H1 (cell line): ENCODE measurements around the gene HLA-DPA1. TPM values are rescaled to one million over a fixed set of nuclear protein-coding genes. Genes with fewer than 3 reads are reported as not detected.

Experiments used
- CTCF ChIA-PET: fragments of 300-600 bp; sonication (Branson Sonifier 250); formaldehyde crosslinking; loops from one replicate; lab custom pipeline; 2021; ENCODE audit not compliant: partially characterized antibody; lab: Charles Lee
- POLR2A ChIA-PET: fragments of 300-600 bp; sonication (Branson Sonifier 250); formaldehyde crosslinking; loops from one replicate; lab custom pipeline; 2021; ENCODE audit warnings: inconsistent platforms; ENCODE audit not compliant: partially characterized antibody; lab: Charles Lee
- DNase-seq, 2 experiments: peaks; one replicate each; pipeline versions ENCODE4 v3.0.0 to v3.0.0-alpha.2; 2010 to 2022; ENCODE audit warnings: low spot score in 2 of 2, low read depth in 1 of 2, mixed read lengths in 1 of 2
- FAIRE-seq: peaks from 2 replicates; lab custom pipeline; 2011; peaks lifted over from hg19 to GRCh38; lab: Jason Lieb, UNC
- H2AFZ ChIP-seq: 2 replicates; pipeline ENCODE4 v1.8.1; 2012; ENCODE audit warnings: low read length, inconsistent platforms
- H2AK5ac ChIP-seq: 2 replicates; pipeline ENCODE4 v1.6.1; 2013; ENCODE audit warnings: low read depth, low read length
- H2BK120ac ChIP-seq: replicated peaks from 2 replicates; pipeline ENCODE3; 2013; ENCODE audit warnings: low read depth, low read length, inconsistent platforms
- H2BK12ac ChIP-seq: 2 replicates; pipeline ENCODE4 v1.6.1; 2013; ENCODE audit warnings: low read depth, low read length
- H2BK15ac ChIP-seq: 2 replicates; pipeline ENCODE4 v1.6.1; 2013; ENCODE audit warnings: low read length
- H2BK20ac ChIP-seq: 2 replicates; pipeline ENCODE4 v1.6.1; 2013; ENCODE audit warnings: low read length
- H2BK5ac ChIP-seq: 2 replicates; pipeline ENCODE4 v1.6.1; 2013; ENCODE audit warnings: low read depth, low read length
- H3K14ac ChIP-seq: 2 replicates; pipeline ENCODE4 v1.6.1; 2013; ENCODE audit warnings: inconsistent platforms; ENCODE audit not compliant: insufficient read length
- H3K18ac ChIP-seq: 2 replicates; pipeline ENCODE4 v1.6.1; 2013; ENCODE audit warnings: low read length; ENCODE audit errors: extremely low read depth
- H3K23ac ChIP-seq: 2 replicates; pipeline ENCODE4 v1.6.1; 2013; ENCODE audit warnings: inconsistent platforms; ENCODE audit not compliant: insufficient read length
- H3K23me2 ChIP-seq: 2 replicates; pipeline ENCODE4 v1.6.1; 2013; ENCODE audit warnings: low read depth, low read length
- H3K27ac ChIP-seq: 2 replicates; pipeline ENCODE4 v1.6.1; 2011; ENCODE audit warnings: low read depth, low read length, inconsistent platforms
- H3K27me3 ChIP-seq, 4 experiments: replicated peaks in 1 of 4; 1 replicate in 1 of 4; 2 replicates in 3 of 4; pipeline versions ENCODE4 v1.6.1 to v1.8.1; 2011 to 2013; ENCODE audit warnings: low read length in 3 of 4, mild to moderate bottlenecking in 3 of 4, inconsistent platforms in 2 of 4, mixed read lengths in 2 of 4, moderate library complexity in 1 of 4; ENCODE audit not compliant: control insufficient read depth in 3 of 4, insufficient read depth in 3 of 4; ENCODE audit errors: extremely low read depth in 1 of 4
- H3K36me3 ChIP-seq, 4 experiments: 2 replicates each; pipeline versions ENCODE4 v1.6.1 to v1.8.1; 2011 to 2013; ENCODE audit warnings: mild to moderate bottlenecking in 4 of 4, low read length in 3 of 4, moderate library complexity in 2 of 4, control low read depth in 1 of 4, inconsistent platforms in 1 of 4; ENCODE audit not compliant: insufficient read depth in 4 of 4, control insufficient read depth in 2 of 4
- H3K4ac ChIP-seq: replicated peaks from 2 replicates; pipeline ENCODE3; 2013; ENCODE audit warnings: low read length, low read depth, mixed read lengths, inconsistent platforms; ENCODE audit not compliant: insufficient read length
- H3K4me1 ChIP-seq, 4 experiments: replicated peaks in 1 of 4; 1 replicate in 1 of 4; 2 replicates in 3 of 4; pipeline versions ENCODE4 v1.6.1 to v1.8.1; 2011 to 2013; ENCODE audit warnings: low read length in 3 of 4, inconsistent platforms in 2 of 4, mixed read lengths in 1 of 4; ENCODE audit not compliant: insufficient read depth in 4 of 4, control insufficient read depth in 3 of 4
- H3K4me2 ChIP-seq, 2 experiments: 2 replicates each; pipeline versions ENCODE4 v1.6.1 to v1.8.1; 2011 to 2013; ENCODE audit warnings: low read depth in 2 of 2, low read length in 2 of 2, control low read depth in 1 of 2, inconsistent platforms in 1 of 2, mild to moderate bottlenecking in 1 of 2; ENCODE audit not compliant: insufficient read depth in 1 of 2
- H3K4me3 ChIP-seq, 4 experiments: fragments of 200-600, 300-600 bp in 1 of 4; sonication (generic), shearing (Covaris generic), sonication (Bioruptor Twin) in 1 of 4; 2 replicates each; pipeline versions ENCODE4 v1.5.1 to v1.8.1; 2011 to 2016; ENCODE audit warnings: low read length in 4 of 4, low read depth in 3 of 4, control low read depth in 2 of 4, inconsistent platforms in 2 of 4, mild to moderate bottlenecking in 2 of 4, mixed read lengths in 1 of 4, moderate library complexity in 1 of 4; ENCODE audit not compliant: insufficient read depth in 2 of 4; ENCODE audit errors: extremely low read depth in 1 of 4
- H3K56ac ChIP-seq: replicated peaks from 2 replicates; pipeline ENCODE3; 2013; ENCODE audit warnings: low read depth, mild to moderate bottlenecking, mixed read lengths, low read length, inconsistent platforms; ENCODE audit not compliant: insufficient read length
- H3K79me1 ChIP-seq: 2 replicates; pipeline ENCODE4 v1.6.1; 2013; ENCODE audit warnings: low read depth, low read length, control low read depth
- H3K79me2 ChIP-seq, 2 experiments: 2 replicates each; pipeline versions ENCODE4 v1.6.1 to v1.8.1; 2012 to 2013; ENCODE audit warnings: low read length in 2 of 2, mild to moderate bottlenecking in 2 of 2, inconsistent platforms in 1 of 2; ENCODE audit not compliant: insufficient read depth in 2 of 2, control insufficient read depth in 1 of 2
- H3K9ac ChIP-seq, 4 experiments: replicated peaks in 1 of 4; 1 replicate in 1 of 4; 2 replicates in 3 of 4; pipeline versions ENCODE4 v1.6.1 to v1.8.1; 2011 to 2013; ENCODE audit warnings: low read depth in 3 of 4, low read length in 3 of 4, control low read depth in 2 of 4, mild to moderate bottlenecking in 2 of 4, moderate library complexity in 2 of 4, inconsistent platforms in 1 of 4; ENCODE audit errors: extremely low read depth in 1 of 4
- H3K9me3 ChIP-seq, 2 experiments: 2 replicates each; pipeline versions ENCODE4 v1.6.1 to v1.8.1; 2012 to 2013; ENCODE audit warnings: mild to moderate bottlenecking in 2 of 2, moderate library complexity in 2 of 2, control low read depth in 1 of 2, inconsistent platforms in 1 of 2, low read depth in 1 of 2, low read length in 1 of 2, mixed read lengths in 1 of 2; ENCODE audit not compliant: insufficient read depth in 2 of 2
- H4K20me1 ChIP-seq, 2 experiments: replicated peaks in 1 of 2; 2 replicates each; pipeline versions ENCODE3 to v1.8.1; 2011 to 2013; ENCODE audit warnings: inconsistent platforms in 2 of 2, low read length in 2 of 2, mild to moderate bottlenecking in 1 of 2; ENCODE audit not compliant: insufficient read depth in 2 of 2, control insufficient read depth in 1 of 2
- H4K5ac ChIP-seq: 2 replicates; pipeline ENCODE4 v1.6.1; 2013; ENCODE audit warnings: low read length, low read depth, mixed read lengths, inconsistent platforms; ENCODE audit not compliant: insufficient read length
- H4K8ac ChIP-seq: 2 replicates; pipeline ENCODE4 v1.8.0; 2013; ENCODE audit warnings: mild to moderate bottlenecking, moderate library complexity, low read length, inconsistent platforms; ENCODE audit not compliant: insufficient read depth; ENCODE audit errors: extremely low read depth
- H4K91ac ChIP-seq: replicated peaks from 2 replicates; pipeline ENCODE3; 2013; ENCODE audit warnings: low read length, mixed read lengths, inconsistent platforms; ENCODE audit not compliant: insufficient read length
- BACH1 ChIP-seq: IDR thresholded peaks from 2 replicates; pipeline ENCODE4 v1.6.1; 2012; ENCODE audit warnings: low read length, improper control_type of control experiment
- CEBPB ChIP-seq: IDR thresholded peaks from 2 replicates; pipeline ENCODE4 v1.6.1; 2012; ENCODE audit warnings: low read depth, low read length
- CHD1 ChIP-seq: IDR thresholded peaks from 2 replicates; pipeline ENCODE4 v1.6.1; 2012; ENCODE audit warnings: low read depth, low read length, improper control_type of control experiment
- CREB1 ChIP-seq: IDR thresholded peaks from 2 replicates; pipeline ENCODE4 v1.6.1; 2012; ENCODE audit warnings: inconsistent platforms
- EP300 ChIP-seq, 2 experiments: IDR thresholded peaks; 1 replicate in 1 of 2; 2 replicates in 1 of 2; pipeline ENCODE4 v1.6.1; 2011 to 2012; ENCODE audit warnings: low read depth in 2 of 2, low read length in 2 of 2, mild to moderate bottlenecking in 2 of 2, borderline replicate concordance in 1 of 2, inconsistent platforms in 1 of 2, moderate library complexity in 1 of 2
- JUN ChIP-seq: IDR thresholded peaks from 2 replicates; pipeline ENCODE4 v1.6.1; 2011; ENCODE audit warnings: low read depth, mild to moderate bottlenecking, improper control_type of control experiment, low read length
- POLR2A ChIP-seq, 2 experiments: IDR thresholded peaks; 1 replicate in 1 of 2; 2 replicates in 1 of 2; pipeline ENCODE4 v1.6.1; 2011; ENCODE audit warnings: low read depth in 2 of 2, low read length in 2 of 2, mild to moderate bottlenecking in 2 of 2; ENCODE audit errors: control extremely low read depth in 1 of 2
- POU5F1 ChIP-seq: IDR thresholded peaks from 2 replicates; pipeline ENCODE4 v1.6.1; 2011; ENCODE audit warnings: low read depth, mild to moderate bottlenecking, low read length, moderate library complexity
- WGBS, 2 experiments: shearing (Covaris generic) in 1 of 2; methylation state at CpG; one replicate each; pipeline versions ENCODE4 v1.1.6 to v1.1.7; 2013 to 2015; ENCODE audit warnings: low lambda C conversion rate in 2 of 2, mixed read lengths in 2 of 2, inconsistent platforms in 1 of 2, low coverage in 1 of 2, missing lambda C conversion rate in 1 of 2; ENCODE audit not compliant: insufficient replicate concordance in 2 of 2, insufficient coverage in 1 of 2, insufficient read length in 1 of 2; ENCODE audit errors: extremely low coverage in 1 of 2, missing lambda C conversion rate in 1 of 2; 5-methylcytosine and 5-hydroxymethylcytosine counted together
- polyA plus RNA-seq, 7 experiments: library from polyadenylated mRNA; depleted of rRNA in 3 of 7; stranded (reverse) in 5 of 7; unstranded in 2 of 7; fragments of >200 nt in 5 of 7; fragments of 200-250 nt in 2 of 7; gene quantifications; 1 replicate in 5 of 7; 2 replicates in 1 of 7; 4 replicates in 1 of 7; pipeline versions ENCODE4 v1.2.1 to v1.2.3, GENCODE V29; 2011 to 2013; ENCODE audit warnings: missing spikeins in 2 of 7, mixed read lengths in 2 of 7
- total RNA-seq: library from RNA; stranded (reverse); fragmentation: NEBNext Ultra II Directional; extraction: Animal tissue kit (Norgen Biotek cat#: 25700); gene quantifications from 2 replicates; pipeline ENCODE4 v1.2.1, GENCODE V29; 2021
- TF ChIP-seq, protein P1 (sequence below), 3 experiments: IDR thresholded peaks; 1 replicate in 2 of 3; 2 replicates in 1 of 3; pipeline versions ENCODE4 v1.5.1 to v1.6.1; 2011; ENCODE audit warnings: low read length in 3 of 3, mild to moderate bottlenecking in 3 of 3, inconsistent platforms in 2 of 3, low read depth in 1 of 3, moderate library complexity in 1 of 3; ENCODE audit not compliant: insufficient read depth in 1 of 3; ENCODE audit errors: control extremely low read depth in 1 of 3
- TF ChIP-seq, protein P2 (sequence below): IDR thresholded peaks from 2 replicates; pipeline ENCODE4 v1.6.1; 2011; ENCODE audit warnings: low read depth, mild to moderate bottlenecking, low read length; ENCODE audit not compliant: insufficient read depth

HLA-DPA1 gene
- total and polyA plus RNA-seq, 2 of the 8 experiments (the other 6 are each of a cell fraction or from before 2014, with no cell fraction given): 6.2 to 13.1 TPM

DNA sequence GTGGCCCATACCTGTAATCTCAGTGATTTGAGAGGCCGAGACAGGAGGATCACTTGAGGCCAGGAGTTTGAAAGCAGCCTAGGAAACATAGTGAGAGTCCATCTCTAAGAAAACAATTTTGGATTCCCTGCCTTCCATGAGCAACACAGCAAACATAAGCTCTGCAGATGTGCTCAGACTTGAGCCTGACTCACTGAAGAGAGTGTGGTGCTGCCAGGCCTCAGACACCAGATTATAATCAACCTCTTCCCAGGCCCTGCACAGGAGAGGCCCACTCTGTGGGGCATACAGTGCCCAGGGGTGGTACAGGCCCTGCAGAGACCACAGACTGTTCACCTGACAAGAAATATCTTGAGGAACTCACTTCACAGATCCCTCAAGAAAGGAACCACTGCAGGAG is 22.2 kb upstream of the HLA-DPA1 start:
- no peak overlapping the region for H2BK120ac ChIP-seq
- H3K27ac ChIP-seq: no peak overlapping the region
- H3K4me2 ChIP-seq: no peak overlapping the region
- no peak overlapping the region for H2AK5ac ChIP-seq
- peaks cover 0 to 2% (median 0%) of the 10 kb centered on the region in 4 experiments; a peak in 1 of 7 replicates for H3K4me1 ChIP-seq
- H3K23me2 ChIP-seq: no peaks in the 10 kb centered on the region
- FAIRE-seq (no peak), DNase-seq (no peak)
- no peaks in the 10 kb centered on the region for H3K79me2 ChIP-seq
- CTCF ChIA-PET: interaction anchor here (3.2 kb wide), 1 partner anchor 15 kb away, joined by 10 read pairs; no protein-coding TSS in a partner anchor
- H3K14ac ChIP-seq: no peak overlapping the region
- H2AFZ ChIP-seq: no peak overlapping the region
- no peak overlapping the region for H3K23ac ChIP-seq
- no peak overlapping the region for H3K4me3 ChIP-seq
- no peak overlapping the region for H3K56ac ChIP-seq
- POLR2A ChIA-PET: interaction anchor here (3.3 kb wide), 1 partner anchor 21 kb away, joined by 17 read pairs; no protein-coding TSS in a partner anchor
- H2BK20ac ChIP-seq: no peak overlapping the region
- H2BK15ac ChIP-seq: no peak overlapping the region
- no peak overlapping the region for H2BK5ac ChIP-seq
- H3K9me3 ChIP-seq: peaks cover 3 to 7% of the 10 kb centered on the region in 2 experiments; a peak in 2 of 4 replicates
- no peak overlapping the region for H3K18ac ChIP-seq
- no peaks in the 10 kb centered on the region for H3K79me1 ChIP-seq
- no peaks in the 10 kb centered on the region for H4K20me1 ChIP-seq
- no peak overlapping the region for H4K8ac ChIP-seq
- TF ChIP-seq JUN (no peak), CREB1 (no peak), EP300 (IDR thresholded peaks at IDR 0.05; ENCODE audit: borderline replicate concordance in 1 of 2, low read depth in 2 of 2, low read length in 2 of 2) (no peak), POU5F1 (no peak), POLR2A (IDR thresholded peaks at IDR 0.05; ENCODE audit: control extremely low read depth in 1 of 2, low read depth in 2 of 2, low read length in 2 of 2) (no peak), BACH1 (no peak), CEBPB (no peak), CHD1 (no peak)
- TF ChIP-seq, protein P1, sequence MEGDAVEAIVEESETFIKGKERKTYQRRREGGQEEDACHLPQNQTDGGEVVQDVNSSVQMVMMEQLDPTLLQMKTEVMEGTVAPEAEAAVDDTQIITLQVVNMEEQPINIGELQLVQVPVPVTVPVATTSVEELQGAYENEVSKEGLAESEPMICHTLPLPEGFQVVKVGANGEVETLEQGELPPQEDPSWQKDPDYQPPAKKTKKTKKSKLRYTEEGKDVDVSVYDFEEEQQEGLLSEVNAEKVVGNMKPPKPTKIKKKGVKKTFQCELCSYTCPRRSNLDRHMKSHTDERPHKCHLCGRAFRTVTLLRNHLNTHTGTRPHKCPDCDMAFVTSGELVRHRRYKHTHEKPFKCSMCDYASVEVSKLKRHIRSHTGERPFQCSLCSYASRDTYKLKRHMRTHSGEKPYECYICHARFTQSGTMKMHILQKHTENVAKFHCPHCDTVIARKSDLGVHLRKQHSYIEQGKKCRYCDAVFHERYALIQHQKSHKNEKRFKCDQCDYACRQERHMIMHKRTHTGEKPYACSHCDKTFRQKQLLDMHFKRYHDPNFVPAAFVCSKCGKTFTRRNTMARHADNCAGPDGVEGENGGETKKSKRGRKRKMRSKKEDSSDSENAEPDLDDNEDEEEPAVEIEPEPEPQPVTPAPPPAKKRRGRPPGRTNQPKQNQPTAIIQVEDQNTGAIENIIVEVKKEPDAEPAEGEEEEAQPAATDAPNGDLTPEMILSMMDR (IDR thresholded peaks at IDR 0.05; ENCODE audit: control extremely low read depth in 1 of 3, insufficient read depth in 1 of 3, low read depth in 1 of 3, low read length in 3 of 3): no peak
- TF ChIP-seq, protein P2, sequence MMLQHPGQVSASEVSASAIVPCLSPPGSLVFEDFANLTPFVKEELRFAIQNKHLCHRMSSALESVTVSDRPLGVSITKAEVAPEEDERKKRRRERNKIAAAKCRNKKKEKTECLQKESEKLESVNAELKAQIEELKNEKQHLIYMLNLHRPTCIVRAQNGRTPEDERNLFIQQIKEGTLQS: no peak
- no peak overlapping the region for H3K9ac ChIP-seq
- no peaks in the 10 kb centered on the region for H3K27me3 ChIP-seq
- H4K91ac ChIP-seq: no peak overlapping the region
- 100% methylated on average over 1 of the region's 1 CpG; no CpG with 5 or more reads in 1 of the 2 experiments for WGBS, 2 experiments
- H4K5ac ChIP-seq: no peak overlapping the region
- no peaks in the 10 kb centered on the region for H3K36me3 ChIP-seq
- no peak overlapping the region for H2BK12ac ChIP-seq
- no peak overlapping the region for H3K4ac ChIP-seq
